ENCODE measurements around the gene MAP7D3.

The MAP7D3 gene

DNA sequence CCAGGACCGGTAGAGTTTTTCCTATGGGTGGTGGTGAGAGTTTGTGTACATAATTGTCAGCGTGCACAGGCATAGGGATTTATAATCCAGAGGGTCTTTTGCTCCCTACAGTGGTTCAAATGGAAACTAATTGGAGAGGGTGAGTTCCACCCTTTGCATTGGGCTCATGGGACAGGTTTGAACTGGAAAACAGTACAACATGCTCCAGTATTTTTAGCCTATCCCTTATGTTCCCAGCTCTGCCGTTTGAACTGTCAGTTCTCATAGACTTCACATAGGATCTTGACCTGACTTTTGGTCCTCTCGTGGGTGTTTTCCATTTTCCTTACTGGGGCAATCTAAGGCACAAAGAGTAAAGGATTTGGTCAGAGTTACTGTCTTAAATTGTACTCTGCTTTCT is 72.1 kb downstream of the MAP7D3 start:
- TF ChIP-seq, protein P1, sequence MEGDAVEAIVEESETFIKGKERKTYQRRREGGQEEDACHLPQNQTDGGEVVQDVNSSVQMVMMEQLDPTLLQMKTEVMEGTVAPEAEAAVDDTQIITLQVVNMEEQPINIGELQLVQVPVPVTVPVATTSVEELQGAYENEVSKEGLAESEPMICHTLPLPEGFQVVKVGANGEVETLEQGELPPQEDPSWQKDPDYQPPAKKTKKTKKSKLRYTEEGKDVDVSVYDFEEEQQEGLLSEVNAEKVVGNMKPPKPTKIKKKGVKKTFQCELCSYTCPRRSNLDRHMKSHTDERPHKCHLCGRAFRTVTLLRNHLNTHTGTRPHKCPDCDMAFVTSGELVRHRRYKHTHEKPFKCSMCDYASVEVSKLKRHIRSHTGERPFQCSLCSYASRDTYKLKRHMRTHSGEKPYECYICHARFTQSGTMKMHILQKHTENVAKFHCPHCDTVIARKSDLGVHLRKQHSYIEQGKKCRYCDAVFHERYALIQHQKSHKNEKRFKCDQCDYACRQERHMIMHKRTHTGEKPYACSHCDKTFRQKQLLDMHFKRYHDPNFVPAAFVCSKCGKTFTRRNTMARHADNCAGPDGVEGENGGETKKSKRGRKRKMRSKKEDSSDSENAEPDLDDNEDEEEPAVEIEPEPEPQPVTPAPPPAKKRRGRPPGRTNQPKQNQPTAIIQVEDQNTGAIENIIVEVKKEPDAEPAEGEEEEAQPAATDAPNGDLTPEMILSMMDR (IDR thresholded peaks at IDR 0.05) = no peak

DNA sequence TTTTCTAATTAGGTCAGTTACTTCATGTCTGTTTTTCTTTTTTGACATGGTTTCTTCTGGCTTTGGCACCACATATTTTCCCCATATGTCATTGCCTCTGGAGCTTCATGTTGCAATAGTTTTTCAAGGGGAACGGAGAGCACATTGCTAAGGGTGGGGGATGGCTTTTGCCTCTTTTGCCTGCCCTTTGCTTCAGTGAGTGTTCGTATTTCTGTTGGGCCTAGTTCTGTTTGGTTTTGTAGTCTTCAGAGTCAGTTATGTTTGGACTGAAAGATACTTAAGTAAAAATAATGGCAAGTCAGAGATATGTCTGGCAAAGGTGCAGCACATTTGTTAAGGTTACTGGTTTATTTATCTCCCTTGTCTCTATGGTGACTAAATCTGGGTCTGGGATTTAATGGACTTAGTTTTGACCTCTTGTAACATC is 74.8 kb downstream of the MAP7D3 start:
- TF ChIP-seq, protein P1 (IDR thresholded peaks at IDR 0.05) = no peak

DNA sequence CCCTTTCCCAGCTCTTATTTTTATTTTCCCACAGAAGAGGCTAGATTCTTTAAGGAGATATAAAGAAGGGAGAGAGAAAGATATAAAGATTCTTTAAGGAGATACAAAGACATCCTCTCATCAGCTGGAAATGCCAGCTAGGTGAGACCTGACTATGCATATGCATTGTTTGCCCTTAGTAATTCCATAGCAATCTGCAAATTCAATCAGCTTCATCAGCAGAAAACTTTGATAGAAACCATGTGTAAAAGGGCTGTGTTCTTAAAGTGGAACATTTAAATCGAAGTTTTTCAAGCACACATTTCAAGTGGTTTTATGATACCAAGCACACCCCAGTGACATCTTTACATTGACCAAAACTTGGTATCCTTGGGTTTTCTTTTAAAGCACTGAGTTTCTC is 79.8 kb downstream of the MAP7D3 start:
- TF ChIP-seq, protein P1 (IDR thresholded peaks at IDR 0.05) = no peak

DNA sequence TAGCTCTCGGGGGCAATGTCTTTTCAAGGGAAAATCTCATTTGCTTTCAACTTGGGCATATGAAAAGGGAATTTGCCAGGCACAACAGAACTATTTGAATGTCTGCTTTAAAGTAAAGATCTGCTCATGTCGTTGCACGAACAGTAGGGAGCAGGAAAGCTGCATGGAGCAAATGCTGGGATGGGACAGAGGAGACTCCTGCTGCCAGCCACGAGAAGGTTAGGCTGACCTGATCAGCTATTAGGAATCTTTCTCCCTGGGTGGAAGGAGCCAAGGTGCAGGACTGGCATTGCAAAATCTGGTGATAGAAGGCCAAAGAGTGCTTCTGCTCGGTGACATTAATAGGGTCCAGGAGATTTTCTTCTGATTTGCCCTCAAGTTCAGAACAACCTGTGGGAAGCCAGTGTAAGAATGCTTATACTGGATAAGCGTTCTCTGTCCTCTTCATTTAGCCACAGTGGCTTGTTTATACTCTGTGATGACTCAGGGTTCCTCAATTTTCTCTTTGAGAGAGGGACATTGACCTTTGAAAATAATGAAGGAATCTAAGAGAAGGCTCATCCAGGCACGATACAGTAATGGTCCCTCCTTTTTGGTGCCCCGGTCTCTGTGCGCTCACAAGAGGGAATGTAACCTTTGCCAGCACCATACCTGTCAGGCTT is 80.9 kb downstream of the MAP7D3 start:
- TF ChIP-seq, protein P1 (IDR thresholded peaks at IDR 0.05) = no peak

DNA sequence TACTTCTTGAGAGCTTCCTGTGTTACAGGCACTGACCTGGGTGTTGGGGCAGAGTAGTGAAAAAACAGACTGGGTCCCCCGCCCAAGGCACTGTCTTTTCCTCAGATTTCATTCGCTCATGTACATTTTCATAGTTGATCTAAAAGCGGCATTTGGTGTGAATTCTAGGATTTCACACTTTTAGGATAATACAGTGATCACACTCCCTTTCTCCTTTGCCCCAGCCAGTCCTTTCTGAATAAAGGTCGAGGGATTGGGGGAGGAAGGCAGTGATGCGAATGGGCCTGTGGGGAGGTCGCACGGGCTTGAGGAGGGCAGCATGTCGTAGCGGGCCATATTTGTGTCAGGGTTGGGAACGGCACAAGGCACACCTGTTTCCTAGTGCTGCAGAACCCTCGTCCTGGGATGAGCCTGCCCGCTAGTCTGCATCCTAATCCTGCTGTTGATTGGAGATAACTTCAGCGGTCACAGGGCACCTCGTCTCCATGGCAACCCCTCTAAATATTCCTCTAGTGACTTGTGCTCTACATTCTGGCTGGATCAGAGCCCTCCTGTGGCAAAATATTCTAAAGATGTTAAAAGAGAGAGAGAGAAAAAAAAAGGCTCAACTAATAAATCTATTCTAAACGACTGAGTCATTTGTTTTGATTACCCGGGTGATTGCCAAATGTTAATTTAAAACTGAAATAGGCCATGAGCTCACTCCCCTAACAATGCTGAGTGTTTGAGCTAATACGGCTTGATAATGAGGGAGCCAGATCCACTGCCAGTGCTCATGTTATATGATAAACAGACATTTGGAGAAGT is 82.1 kb downstream of the MAP7D3 start:
- TF ChIP-seq, protein P1 (IDR thresholded peaks at IDR 0.05) = no peak

DNA sequence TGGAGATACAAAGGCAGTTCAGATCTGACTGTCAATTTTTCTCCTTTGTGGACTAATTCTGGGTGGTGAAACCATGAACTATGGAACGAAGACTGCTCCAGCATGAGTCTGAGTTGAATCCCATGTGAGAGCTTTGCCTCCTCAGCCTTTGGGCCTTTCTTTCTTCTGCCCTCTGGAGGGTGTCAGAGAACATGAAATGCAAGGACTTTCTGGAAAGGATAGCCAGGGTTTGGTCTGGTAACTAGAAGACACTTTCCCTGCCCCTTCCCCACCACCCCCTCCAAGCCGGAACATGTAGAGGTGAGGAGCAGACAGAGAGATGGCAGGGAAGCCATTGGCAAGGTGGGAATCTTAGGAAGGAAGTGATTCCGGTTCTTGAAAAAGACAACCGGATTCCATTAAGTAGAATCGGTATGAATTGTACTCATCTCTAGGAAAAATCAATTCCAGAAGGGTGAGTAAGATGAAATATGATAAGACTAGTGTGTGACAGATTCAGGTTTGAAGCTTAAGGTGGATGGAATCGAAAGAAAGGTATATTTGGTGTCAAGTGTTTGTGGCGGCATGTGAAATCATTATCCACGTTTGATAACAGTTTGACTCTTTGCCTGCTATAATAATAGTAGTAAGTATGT is 84.9 kb downstream of the MAP7D3 start:
- TF ChIP-seq, protein P1 (IDR thresholded peaks at IDR 0.05) = no peak; the same call in 1 of the 2 replicates

DNA sequence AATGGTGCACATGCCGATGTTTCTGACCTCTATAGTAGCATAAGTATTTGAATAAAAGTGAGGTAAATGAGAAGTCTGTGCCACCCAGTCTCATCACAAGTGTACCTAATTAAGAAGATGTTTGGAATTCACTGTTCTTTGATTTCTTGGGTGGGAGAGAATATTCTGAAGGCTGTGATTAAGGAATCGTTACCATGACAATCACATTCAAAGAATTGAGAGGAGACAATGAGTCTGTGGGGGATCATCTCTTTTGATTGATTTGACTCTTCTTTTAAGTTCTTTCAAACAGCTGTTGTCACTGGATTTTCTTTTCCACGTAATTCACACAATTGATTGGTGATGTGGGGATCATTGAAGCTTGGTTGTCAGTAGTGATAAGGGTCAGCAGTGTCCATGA is 85.8 kb downstream of the MAP7D3 start:
- TF ChIP-seq, protein P1 (IDR thresholded peaks at IDR 0.05) = no peak

Measured in LNCAP (cell line).